HuH-7 (cell line): Measurements from ENCODE around the gene ZBTB20.

ENCODE experiments used
- DNase-seq: peaks from one replicate; pipeline ENCODE4 v3.0.0; 2011; ENCODE audit warnings: low spot score

Gene ZBTB20

DNA sequence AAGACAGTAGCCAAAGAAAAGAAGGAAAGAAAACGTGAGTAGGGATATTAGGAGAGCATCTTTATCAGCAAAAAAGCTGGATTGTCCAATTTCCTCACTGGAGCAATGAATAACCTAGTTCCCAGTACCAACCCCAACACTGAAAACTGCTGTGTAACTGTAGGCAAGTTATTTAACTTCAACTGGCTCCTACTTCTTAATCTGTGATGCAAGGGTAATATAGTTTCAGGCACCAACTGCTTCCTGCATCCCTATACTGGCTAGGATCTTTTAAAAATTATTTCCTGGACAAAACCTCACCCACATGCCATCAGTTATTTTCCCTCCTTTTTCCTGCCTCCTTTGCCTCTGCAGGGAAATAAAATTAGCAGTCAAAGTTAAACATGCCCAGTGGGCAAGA is 59.6 kb downstream of the ZBTB20 start:
- DNase-seq, result no peak

GRCh38 chr3:115086344-115086743 is 60.7 kb downstream of the ZBTB20 start:
- DNase-seq, result no peak

DNA sequence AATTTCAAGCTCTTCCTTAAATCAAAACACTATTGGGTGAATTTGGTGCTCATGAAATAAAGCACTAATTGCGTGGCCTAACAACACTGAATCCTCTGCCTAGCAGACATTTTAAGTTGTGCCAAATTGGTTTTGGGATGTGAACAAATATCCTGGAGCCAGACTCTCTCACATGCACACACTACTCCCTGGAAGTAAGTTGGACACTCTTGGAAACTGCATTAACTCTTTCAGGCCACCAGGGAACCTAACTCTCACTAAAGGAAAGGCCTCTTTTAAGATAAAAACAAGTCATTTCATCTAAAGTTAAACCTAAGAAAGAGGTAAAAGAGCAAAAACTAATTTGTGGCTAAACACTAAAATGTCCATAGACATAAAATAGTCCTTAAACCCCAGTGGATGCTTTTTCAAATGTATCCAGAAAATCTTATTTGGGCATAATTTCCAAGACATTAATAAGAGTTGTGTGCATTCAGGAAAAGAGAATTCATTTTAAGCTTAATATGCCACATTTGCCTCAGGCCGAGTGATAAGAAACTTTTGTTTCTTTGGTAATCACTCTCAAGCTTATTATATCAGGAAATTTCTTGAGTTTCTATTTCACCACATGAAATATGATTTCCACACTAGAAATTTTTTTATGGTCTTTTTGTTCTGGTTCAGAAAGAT is 61.8 kb downstream of the ZBTB20 start:
- DNase-seq, result no peak

DNA sequence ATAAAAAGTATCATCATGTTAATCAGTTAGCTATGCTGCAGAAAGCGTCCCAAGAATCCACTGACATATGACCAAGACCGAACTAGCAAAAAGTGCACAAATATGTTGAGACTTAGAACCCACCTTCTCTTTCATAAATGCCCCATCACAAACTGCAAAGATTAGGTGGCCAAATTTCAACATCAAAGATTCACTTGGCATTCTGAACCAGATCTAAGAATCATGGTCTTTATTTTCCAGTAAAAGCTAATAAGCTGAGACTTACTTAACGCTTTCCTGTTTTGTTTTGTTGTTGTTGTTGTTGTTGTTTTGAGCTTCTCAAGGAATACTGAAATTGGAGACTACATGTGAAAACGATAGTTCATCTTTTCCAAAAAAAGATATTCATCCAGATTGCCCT is 62.4 kb downstream of the ZBTB20 start:
- DNase-seq, result no peak

DNA sequence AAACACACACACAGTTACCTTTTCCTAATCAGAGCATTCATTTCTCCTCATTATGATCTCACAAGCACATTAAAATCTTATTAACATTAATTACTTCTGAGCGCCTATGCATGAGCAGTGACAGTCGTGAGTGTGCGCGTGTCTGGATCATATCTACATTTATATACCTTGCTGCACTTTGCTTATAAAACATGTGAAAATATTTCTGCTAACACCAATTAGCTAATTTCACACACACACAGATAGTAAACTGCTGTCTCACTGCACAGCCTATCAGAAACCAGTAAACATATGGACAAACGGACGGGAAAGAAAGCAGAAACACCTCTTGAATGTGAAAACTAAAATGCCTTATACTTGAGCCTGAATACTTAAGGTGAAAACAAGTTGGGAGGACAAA is 64.8 kb downstream of the ZBTB20 start:
- DNase-seq, result no peak

DNA sequence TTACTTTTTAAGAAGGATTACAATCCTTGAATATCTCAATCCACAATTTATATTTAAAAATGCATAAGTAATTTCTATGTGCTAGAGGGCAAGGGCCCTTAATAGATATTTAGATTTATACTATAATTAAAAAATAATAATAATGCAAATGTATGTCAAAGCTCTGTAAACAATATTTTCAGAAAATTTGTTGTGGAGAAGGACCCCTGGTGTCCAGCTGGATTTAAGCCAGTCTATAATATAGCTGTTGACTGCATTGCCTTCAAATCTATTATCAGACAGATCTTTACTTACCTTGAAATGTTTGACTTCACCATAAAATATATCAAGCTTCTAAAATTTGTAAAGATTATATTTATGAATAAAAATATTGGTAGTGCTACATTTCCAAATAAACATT is 65.6 kb downstream of the ZBTB20 start:
- DNase-seq, result no peak

DNA sequence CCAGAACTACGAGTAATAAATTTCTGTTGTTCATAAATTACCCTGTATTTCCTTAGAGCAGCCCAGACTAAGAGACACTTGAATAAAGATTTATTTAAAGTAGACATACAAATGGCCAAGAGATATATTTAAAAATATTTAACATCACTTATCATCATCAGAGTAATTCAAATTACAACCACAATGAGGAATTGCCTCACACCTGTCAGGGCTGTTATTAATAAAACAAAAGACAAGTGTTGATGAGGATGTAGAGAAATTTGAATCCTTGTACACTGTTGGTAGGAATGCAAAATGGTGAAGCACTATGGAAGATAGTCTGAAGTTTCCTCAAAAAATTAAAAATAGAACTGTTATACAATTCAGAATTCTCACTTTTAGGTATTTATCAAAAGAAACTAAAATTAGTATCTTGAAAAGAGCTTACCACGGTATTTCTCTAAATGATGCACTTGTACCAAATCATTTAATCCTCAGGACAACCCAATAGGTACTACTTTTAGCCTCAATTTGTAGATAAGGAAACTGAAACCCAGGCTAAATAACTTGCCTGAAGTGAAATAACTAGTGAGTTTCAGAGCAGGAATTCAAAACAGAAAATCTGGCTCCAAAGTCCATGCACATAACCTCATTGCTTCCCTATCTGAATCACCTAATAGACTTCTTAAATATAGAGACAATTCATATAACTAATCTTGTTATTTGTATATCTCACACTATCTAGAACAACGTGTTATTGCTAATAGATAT is 69.4 kb downstream of the ZBTB20 start:
- DNase-seq, result no peak

GRCh38 chr3:115074502-115074901 is 72.6 kb downstream of the ZBTB20 start:
- DNase-seq, result no peak

DNA sequence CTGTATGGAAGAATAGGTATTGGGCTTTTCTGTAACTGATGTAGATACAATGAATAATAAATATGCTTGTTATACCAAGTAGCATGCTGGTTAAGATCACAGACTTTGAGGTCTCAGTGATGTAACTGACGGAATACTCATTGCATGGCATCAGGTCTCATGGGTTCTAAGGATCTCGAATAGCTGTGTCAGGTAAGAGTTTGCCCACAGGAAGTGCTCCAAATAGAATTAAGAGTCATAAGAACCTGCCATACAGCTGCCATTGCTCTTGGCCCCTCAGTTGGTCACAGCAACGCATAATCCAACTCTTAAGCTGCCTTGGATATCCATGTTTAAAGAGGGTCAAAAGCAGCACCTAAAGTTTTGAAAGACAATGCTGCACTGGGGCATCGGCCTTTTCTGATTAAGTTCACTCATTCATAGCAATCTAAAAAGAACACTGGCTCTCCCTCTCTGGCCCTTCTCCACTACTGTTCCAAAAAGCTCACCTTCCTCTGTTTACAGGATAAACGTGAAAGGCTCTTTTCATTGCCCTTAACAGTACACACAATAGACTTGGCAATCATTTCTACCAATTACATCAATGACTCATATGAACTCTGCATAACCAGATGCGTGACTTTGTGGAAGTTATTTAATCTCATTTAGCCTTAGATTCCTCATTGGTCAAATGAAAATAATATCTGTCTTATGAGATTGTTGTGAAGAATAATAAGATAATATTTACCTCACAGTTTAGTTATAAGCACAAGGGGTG is 74.6 kb downstream of the ZBTB20 start:
- DNase-seq, result no peak

GRCh38 chr3:115071601-115072000 is 75.5 kb downstream of the ZBTB20 start:
- no peak for DNase-seq

DNA sequence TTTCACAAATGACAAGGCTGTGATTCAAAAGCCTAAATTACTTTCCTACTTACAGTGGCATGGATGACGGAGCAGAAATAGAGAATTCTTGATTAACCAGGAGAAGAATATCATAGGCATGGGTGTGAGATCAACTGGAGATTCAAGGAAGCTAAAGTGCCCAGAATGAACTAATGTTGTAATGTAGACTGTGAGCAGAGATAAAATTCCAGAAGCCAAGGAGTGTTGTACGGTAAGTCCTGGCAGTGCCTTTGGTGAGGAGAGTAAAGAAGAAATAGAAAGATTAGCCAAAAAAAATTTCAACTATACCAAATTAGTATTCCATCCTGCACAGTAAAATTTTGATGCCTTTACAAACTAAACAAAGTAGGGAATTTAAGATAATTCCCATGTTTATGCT is 75.9 kb downstream of the ZBTB20 start:
- DNase-seq, result no peak

- no peak for DNase-seq
Observed at GRCh38 chr3:115068799-115069198, 78.3 kb downstream of the ZBTB20 start.

- DNase-seq, result no peak
Observed at GRCh38 chr3:115062412-115062956, 84.6 kb downstream of the ZBTB20 start.

- no peak for DNase-seq
Observed at GRCh38 chr3:115062009-115062408, 85.1 kb downstream of the ZBTB20 start.

DNA sequence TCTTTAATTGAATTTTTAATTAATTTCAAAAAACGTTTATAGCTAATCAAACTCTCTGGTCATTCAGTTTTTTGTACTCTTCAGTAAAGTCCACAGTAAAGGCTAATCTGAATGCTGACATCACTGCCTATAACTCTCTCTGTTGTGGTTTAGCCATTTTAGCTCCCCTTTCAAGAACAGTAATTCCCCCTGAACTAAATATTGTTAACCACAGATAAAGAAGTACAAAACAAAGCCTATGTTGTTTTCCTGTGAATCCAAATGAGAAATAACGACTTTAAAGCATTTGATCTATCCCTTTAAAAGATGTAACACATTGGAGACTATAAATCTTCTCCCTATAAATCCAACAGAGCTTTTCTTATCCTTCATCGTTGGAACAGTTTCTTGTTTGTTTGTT is 94.2 kb downstream of the ZBTB20 start:
- no peak for DNase-seq

DNA sequence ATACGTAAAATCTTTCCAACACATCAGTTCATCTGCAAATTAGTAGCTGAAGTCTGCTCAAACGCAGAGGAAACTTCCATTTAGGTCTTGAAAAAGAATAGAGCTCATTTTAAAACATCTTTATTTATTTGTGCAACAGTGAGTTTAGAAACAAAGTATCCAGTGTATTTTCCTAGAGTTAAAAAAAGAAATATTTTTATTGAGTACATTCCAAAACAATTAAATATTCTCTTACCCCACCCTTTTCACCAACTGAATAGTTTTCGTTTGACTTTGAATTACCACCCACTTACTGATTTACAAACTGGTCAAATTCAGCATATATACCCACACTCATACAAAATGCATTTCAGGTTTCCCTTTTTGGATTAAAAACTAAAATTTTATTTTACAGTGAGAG is 104.7 kb downstream of the ZBTB20 start:
- no peak for DNase-seq

DNA sequence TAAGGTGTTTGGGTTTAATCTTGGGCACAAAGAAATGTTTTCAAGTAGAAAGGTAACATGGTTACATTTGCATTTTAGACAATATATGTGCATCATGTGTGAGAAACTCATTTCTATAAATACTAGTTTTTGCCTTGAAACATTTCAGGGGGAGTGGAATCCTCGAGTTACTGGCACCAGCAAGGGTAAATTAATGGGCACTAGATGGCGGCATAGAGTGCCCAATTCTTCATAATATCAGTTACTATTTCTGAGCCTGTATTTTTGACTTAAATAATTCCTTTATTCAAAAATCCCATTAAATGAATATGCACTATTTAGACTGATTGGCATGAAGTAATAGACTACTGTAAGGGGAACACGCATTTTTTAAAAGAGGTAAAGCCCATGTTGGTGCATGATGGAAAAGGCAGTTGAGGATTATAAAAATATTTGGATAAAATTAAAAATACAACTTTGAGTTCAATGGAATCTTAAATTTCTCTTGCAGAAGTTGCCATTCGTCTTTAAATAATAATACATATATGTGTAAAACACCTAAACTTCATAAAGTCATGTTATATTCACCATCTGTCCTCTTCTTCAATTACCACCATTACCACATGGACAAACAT is 106.3 kb downstream of the ZBTB20 start:
- peak; percentile 35 for DNase-seq

DNA sequence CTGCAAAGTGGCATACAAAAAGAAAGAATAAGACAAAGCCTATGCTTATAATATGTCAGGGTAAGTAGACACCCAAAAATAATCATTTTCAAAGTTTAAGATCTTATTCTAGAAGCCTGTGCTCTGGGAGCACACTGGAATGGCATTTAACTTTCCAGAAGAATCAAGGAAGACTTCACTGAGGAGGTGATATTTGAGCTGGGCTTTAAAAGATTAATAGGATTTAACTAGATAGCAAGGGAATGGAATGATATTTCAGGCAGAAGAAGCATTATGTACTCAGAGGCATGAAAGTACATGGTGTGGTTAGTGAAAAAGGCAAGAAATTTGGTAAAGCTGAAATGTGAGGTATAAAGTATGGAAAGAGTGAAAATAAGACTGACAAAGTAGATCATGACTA is 106.8 kb downstream of the ZBTB20 start:
- DNase-seq, result no peak

- DNase-seq, result no peak
Observed at GRCh38 chr3:115038817-115039216, 108.3 kb downstream of the ZBTB20 start.

GRCh38 chr3:115022835-115023398 is 124.2 kb downstream of the ZBTB20 start:
- DNase-seq, result no peak

- no peak for DNase-seq
Observed at GRCh38 chr3:115022199-115022598, 124.9 kb downstream of the ZBTB20 start.

DNA sequence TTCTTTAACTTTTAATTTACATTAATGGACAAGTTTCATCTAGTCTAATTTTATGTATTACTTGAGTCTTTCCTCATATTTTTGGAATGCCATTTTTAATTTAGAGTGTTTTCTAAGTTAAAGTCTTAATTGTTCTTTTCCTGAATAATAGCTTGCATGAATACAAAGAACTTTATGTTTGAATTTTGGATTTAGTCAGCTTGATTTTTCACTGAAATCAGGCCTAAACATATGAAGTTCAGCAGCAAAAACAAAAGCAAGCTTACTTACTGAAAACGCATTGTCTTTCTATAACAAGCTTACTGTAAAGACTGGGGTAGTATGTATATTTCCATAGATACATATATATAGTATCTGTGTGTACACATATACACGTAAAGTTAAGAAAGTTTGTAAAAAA is 126.0 kb downstream of the ZBTB20 start:
- DNase-seq, result no peak
